Measurements from ENCODE around the gene TMEM260.

TMEM260 gene

DNA sequence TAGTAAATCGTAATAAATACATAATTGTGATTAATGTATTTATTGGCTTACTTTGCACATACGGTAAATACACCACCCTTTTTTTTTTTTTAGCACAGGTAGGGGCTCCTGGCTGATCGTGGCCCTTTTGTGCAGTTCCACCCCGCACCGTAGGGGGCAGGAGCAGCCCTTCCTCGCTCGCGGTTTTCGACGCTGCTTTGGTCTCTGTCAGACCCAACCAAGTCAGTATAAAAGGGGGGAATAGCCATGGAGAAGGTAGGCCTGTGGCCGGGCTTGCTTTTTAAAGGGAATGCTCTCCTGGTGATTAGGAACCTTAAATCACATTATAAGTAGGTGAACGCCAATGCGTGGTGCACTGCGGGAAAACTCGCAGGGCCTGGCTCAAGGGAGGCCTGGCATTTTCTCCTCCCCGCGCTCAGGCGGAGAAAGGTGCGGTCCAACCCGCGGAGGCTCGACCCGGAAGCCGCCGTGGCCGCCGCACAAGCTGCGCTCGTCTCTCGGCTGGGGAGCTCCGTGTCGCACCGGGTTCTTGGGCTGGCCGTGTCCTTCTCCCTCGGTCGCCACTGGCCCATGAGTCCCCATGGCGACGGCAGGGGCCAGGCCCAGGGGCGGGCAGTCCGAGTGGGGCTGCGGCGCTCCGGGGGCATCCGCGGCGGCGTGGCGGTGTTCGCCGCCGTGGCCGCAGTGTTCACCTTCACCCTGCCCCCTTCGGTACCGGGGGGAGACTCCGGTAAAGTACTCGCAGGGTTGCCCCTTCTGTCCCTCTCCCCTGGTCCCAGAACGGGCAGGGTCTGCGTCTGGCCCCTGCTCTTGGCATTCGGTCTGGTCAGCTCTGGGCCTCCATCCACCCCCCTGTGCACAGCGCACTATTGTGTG lies at the start of gene TMEM260:
Gene TMEM260 (plus strand): TSS at position 454 of the 876 bp plus-strand sequence. CDS start 117 bp downstream, at position 571.
- Histone ChIP-seq H3K4me1 (ENCODE audit: control insufficient read depth, insufficient read depth, low read length) (peaks cover 7% of the 10 kb centered on the region; the same call in 1 of the 2 replicates), H3K27ac (ENCODE audit: low read depth, low read length) (peak within 1 kb of the TSS; percentile 87), H3K36me3 (ENCODE audit: control insufficient read depth, insufficient read depth, low read length) (no peaks in the 10 kb centered on the region), H3K9ac (ENCODE audit: low read depth, low read length) (peak within 1 kb of the TSS; percentile 99), H3K9me3 (ENCODE audit: control insufficient read depth, insufficient read depth, low read length) (no peaks in the 10 kb centered on the region), H3K27me3 (ENCODE audit: control insufficient read depth, insufficient read depth, low read length) (no peaks in the 10 kb centered on the region), H3K4me3 (ENCODE audit: low read depth, low read length) (peak within 1 kb of the TSS; percentile 86)

DNA sequence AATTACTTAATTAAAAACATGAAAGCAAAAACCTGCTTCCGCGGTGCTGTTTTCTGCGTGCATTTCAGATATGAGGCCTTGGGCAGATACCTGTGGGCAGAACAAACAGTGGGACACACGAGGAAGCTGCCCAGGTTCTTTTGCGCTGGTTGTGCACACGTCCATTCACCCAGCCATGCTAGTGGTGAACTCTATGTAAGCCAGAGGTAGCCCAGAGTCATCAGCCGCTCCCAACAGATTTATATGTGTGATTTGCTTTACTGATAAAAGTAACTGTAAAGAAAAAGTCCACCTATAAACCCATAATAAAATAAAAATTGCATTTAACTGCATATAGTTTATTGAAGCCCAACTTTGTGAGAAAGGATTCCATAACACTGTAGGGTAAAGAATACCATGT lies 47.1 kb upstream of the TMEM260 start:
- H3K4me1 ChIP-seq (ENCODE audit: control insufficient read depth, insufficient read depth, low read length) = peaks cover 9% of the 10 kb centered on the region
- no peak overlapping the region for H3K9ac ChIP-seq (ENCODE audit: low read depth, low read length)
- no peaks in the 10 kb centered on the region for H3K36me3 ChIP-seq (ENCODE audit: control insufficient read depth, insufficient read depth, low read length)
- no peak overlapping the region for H3K4me3 ChIP-seq (ENCODE audit: low read depth, low read length)
- no peak overlapping the region for H3K27ac ChIP-seq (ENCODE audit: low read depth, low read length)
- peaks cover 6% of the 10 kb centered on the region; the same call in 1 of the 2 replicates for H3K27me3 ChIP-seq (ENCODE audit: control insufficient read depth, insufficient read depth, low read length)
- no peaks in the 10 kb centered on the region for H3K9me3 ChIP-seq (ENCODE audit: control insufficient read depth, insufficient read depth, low read length)

DNA sequence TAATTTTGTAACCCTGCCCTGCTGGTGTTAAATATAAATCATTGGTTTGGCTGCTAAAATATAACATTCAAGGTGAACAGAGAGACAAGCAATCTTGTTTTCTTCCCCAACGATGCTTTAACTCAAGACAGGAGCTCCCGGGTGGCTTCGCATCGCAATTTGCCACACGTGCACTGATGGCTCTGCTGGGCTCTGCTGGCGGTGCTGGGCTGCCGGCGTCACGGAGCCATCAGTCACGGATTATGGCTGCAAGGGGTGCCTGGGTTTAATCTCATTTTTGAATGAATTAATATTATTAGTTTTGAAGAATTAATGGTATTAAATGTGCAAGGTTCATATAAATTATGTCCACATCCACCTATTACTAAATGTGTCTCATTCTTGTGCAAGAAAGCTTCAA lies 44.9 kb upstream of the TMEM260 start:
- H3K27me3 ChIP-seq (ENCODE audit: control insufficient read depth, insufficient read depth, low read length) = no peaks in the 10 kb centered on the region
- H3K4me3 ChIP-seq (ENCODE audit: low read depth, low read length) = no peak overlapping the region
- H3K4me1 ChIP-seq (ENCODE audit: control insufficient read depth, insufficient read depth, low read length) = no peaks in the 10 kb centered on the region

DNA sequence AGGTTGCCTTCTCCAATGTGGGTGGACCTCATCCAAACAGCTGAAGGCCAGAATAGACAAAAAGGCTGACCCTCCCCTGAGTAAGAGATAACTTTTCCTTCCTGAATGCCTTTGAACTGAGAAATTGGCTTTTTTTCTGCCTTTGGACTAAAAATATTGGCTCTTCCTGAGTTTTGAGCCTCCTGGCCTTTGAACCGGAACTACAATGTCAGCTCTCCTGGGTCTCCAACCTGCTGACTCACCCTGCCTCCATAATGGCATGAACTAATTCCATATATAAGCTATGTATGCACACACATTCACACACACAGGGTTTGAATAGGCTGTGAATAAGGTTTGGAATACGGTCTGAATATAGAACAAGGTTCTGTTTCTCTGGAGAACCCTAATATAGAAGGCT lies 39.7 kb upstream of the TMEM260 start:
- Histone ChIP-seq H3K9ac (ENCODE audit: low read depth, low read length) (no peak overlapping the region), H3K27ac (ENCODE audit: low read depth, low read length) (no peak overlapping the region), H3K36me3 (ENCODE audit: control insufficient read depth, insufficient read depth, low read length) (no peaks in the 10 kb centered on the region), H3K9me3 (ENCODE audit: control insufficient read depth, insufficient read depth, low read length) (no peaks in the 10 kb centered on the region), H3K4me3 (ENCODE audit: low read depth, low read length) (no peak overlapping the region), H3K27me3 (ENCODE audit: control insufficient read depth, insufficient read depth, low read length) (no peaks in the 10 kb centered on the region), H3K4me1 (ENCODE audit: control insufficient read depth, insufficient read depth, low read length) (no peaks in the 10 kb centered on the region)

More for the DNA sequence above, 44.9 kb upstream of the TMEM260 start:
- Histone ChIP-seq H3K9me3 (ENCODE audit: control insufficient read depth, insufficient read depth, low read length) (no peaks in the 10 kb centered on the region), H3K36me3 (ENCODE audit: control insufficient read depth, insufficient read depth, low read length) (no peaks in the 10 kb centered on the region), H3K27ac (ENCODE audit: low read depth, low read length) (no peak overlapping the region), H3K9ac (ENCODE audit: low read depth, low read length) (no peak overlapping the region)

DNA sequence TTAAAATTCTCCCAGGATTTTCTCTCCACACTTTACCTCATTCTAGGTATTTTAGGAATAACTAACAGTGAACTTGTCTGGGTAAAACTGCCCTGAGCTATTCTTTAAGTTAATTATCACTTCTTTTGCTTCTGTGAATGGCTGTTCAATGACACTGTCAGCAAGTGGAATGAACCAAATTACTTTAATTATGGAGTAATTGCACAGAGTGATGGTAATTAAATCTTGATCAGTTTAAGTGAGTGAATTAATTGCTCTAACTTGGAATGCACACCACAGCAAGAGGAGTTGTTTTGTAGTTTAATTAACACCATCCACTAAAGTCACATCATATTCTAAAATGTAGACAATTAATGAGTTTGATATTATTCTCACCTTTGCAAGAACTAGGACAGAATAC lies 36.2 kb upstream of the TMEM260 start:
- no peaks in the 10 kb centered on the region for H3K27me3 ChIP-seq (ENCODE audit: control insufficient read depth, insufficient read depth, low read length)
- no peaks in the 10 kb centered on the region for H3K36me3 ChIP-seq (ENCODE audit: control insufficient read depth, insufficient read depth, low read length)
- no peak overlapping the region for H3K27ac ChIP-seq (ENCODE audit: low read depth, low read length)
- H3K4me3 ChIP-seq (ENCODE audit: low read depth, low read length) = no peak overlapping the region
- H3K4me1 ChIP-seq (ENCODE audit: control insufficient read depth, insufficient read depth, low read length) = no peaks in the 10 kb centered on the region
- H3K9me3 ChIP-seq (ENCODE audit: control insufficient read depth, insufficient read depth, low read length) = no peaks in the 10 kb centered on the region
- no peak overlapping the region for H3K9ac ChIP-seq (ENCODE audit: low read depth, low read length)

DNA sequence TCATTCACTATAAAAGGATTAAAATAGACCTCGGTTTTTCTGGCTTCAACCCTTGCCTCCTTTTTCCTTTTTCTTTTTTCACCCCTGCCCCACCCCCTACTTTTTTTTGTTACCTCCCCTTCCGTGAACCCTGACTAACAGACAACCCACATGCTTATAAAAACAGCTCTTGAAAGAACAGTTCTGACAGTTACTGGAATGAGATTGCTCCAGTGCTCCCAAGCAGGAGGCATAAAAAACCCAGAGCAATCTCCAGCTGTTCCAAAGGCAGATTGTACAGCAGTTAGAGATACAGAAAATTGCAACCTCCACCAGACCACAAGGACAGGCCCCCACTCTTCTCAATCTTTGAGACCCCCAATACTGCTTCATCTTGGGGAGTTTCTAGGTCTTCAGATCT lies 29.9 kb upstream of the TMEM260 start:
- Histone ChIP-seq H3K4me3 (ENCODE audit: low read depth, low read length) (no peak overlapping the region), H3K27me3 (ENCODE audit: control insufficient read depth, insufficient read depth, low read length) (no peaks in the 10 kb centered on the region), H3K36me3 (ENCODE audit: control insufficient read depth, insufficient read depth, low read length) (no peaks in the 10 kb centered on the region), H3K27ac (ENCODE audit: low read depth, low read length) (no peak overlapping the region), H3K4me1 (ENCODE audit: control insufficient read depth, insufficient read depth, low read length) (no peaks in the 10 kb centered on the region), H3K9me3 (ENCODE audit: control insufficient read depth, insufficient read depth, low read length) (no peaks in the 10 kb centered on the region), H3K9ac (ENCODE audit: low read depth, low read length) (no peak overlapping the region)

DNA sequence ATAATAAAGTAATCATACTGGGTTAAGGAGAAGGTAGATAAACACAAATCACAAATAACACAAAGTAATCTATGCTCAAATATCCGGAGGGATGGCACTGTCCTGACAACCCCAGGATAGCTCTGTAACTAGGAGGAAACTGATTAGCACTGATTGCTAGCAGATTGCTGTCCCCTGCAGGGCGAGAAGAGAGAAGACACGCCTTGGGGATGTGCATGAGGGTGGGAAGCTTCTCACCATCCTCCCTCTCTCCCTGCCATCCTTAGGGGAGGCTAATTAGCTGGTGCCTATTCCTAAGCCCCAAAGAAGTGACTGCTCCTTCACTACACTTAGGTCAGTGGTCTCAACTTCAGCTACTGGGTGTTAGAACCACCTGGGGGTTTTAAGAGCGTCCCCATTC lies 27.0 kb upstream of the TMEM260 start:
- no peak overlapping the region for H3K4me3 ChIP-seq (ENCODE audit: low read depth, low read length)
- H3K4me1 ChIP-seq (ENCODE audit: control insufficient read depth, insufficient read depth, low read length) = peaks cover 4% of the 10 kb centered on the region; the same call in 1 of the 2 replicates
- no peak overlapping the region for H3K9ac ChIP-seq (ENCODE audit: low read depth, low read length)
- no peaks in the 10 kb centered on the region for H3K27me3 ChIP-seq (ENCODE audit: control insufficient read depth, insufficient read depth, low read length)
- H3K36me3 ChIP-seq (ENCODE audit: control insufficient read depth, insufficient read depth, low read length) = no peaks in the 10 kb centered on the region
- no peaks in the 10 kb centered on the region for H3K9me3 ChIP-seq (ENCODE audit: control insufficient read depth, insufficient read depth, low read length)
- H3K27ac ChIP-seq (ENCODE audit: low read depth, low read length) = no peak overlapping the region

DNA sequence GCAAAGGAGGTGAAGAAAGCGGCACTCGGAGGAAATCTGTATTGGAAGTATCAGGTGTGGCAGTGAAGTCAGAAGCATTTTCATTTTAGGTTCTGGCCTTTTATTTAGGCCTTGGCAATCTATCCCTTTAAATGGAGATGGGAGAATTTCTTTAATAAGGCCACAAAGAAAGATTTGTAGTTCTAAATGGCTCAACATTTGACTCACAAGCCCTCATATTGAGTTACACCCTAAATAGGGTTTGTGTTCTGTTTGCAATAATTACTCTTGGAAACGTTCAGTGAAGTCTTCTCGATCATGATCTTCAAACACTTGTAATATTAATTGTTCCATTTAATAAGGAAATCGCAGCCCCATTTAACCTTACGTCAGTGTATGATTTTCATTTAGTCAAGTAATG lies 25.3 kb upstream of the TMEM260 start:
- Histone ChIP-seq H3K36me3 (ENCODE audit: control insufficient read depth, insufficient read depth, low read length) (no peaks in the 10 kb centered on the region), H3K27ac (ENCODE audit: low read depth, low read length) (no peak overlapping the region), H3K9me3 (ENCODE audit: control insufficient read depth, insufficient read depth, low read length) (no peaks in the 10 kb centered on the region), H3K9ac (ENCODE audit: low read depth, low read length) (no peak overlapping the region), H3K27me3 (ENCODE audit: control insufficient read depth, insufficient read depth, low read length) (no peaks in the 10 kb centered on the region), H3K4me3 (ENCODE audit: low read depth, low read length) (no peak overlapping the region), H3K4me1 (ENCODE audit: control insufficient read depth, insufficient read depth, low read length) (peaks cover 4% of the 10 kb centered on the region; the same call in 1 of the 2 replicates)

DNA sequence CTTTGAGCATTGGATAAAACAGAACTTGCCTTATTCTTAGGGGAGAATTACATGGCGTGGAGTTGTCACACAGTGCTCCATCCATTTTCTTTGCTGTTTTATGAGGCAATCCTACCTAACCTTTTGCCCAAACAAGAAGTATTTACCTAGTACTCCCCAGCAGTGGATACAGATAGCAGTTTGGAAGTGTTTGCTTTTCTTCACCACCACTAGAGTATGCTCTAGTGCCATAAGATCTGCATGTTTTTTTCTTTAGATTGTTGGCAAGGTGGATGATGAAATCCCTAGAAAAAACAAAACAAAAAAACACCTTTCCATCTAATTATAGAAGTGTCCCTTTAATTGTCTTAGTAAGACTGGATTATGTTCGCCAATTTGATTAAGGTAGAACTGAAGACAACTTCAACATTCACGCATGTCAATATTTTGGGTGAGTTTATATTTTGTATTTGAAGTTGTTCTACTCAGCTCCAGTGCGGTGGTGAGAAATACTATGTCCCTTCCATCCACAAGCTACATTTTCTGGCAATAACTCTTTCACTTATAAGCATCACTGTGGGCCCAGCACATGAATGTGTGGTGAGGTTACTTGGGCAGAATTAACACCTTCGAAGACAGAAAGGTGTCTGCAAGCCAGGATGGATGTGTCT lies 23.6 kb upstream of the TMEM260 start:
- Histone ChIP-seq H3K27ac (ENCODE audit: low read depth, low read length) (no peak overlapping the region), H3K4me1 (ENCODE audit: control insufficient read depth, insufficient read depth, low read length) (peaks cover 4% of the 10 kb centered on the region; the same call in 1 of the 2 replicates), H3K9ac (ENCODE audit: low read depth, low read length) (no peak overlapping the region), H3K36me3 (ENCODE audit: control insufficient read depth, insufficient read depth, low read length) (no peaks in the 10 kb centered on the region), H3K27me3 (ENCODE audit: control insufficient read depth, insufficient read depth, low read length) (no peaks in the 10 kb centered on the region), H3K9me3 (ENCODE audit: control insufficient read depth, insufficient read depth, low read length) (no peaks in the 10 kb centered on the region), H3K4me3 (ENCODE audit: low read depth, low read length) (no peak overlapping the region)

DNA sequence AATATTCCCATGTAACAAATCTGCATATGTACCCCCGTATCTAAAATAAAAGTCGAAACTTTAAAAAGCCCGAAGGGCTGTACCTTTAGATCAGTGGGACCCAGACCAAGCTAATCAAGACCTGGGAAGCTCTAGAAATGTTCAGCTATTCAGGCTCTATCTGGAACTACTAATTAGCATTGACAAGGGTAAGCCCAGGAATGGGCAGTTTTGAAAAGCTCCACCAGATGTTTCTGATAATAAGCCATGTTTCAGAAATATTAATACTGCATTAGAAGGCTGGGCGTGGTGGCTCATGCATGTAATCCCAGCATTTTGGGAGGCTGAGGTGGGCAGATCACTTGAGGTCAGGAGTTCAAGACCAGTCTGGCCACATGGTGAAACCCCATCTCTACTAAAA lies 20.4 kb upstream of the TMEM260 start:
- no peaks in the 10 kb centered on the region for H3K27me3 ChIP-seq (ENCODE audit: control insufficient read depth, insufficient read depth, low read length)
- H3K4me1 ChIP-seq (ENCODE audit: control insufficient read depth, insufficient read depth, low read length) = peaks cover 4% of the 10 kb centered on the region; the same call in 1 of the 2 replicates
- no peak overlapping the region for H3K27ac ChIP-seq (ENCODE audit: low read depth, low read length)
- H3K36me3 ChIP-seq (ENCODE audit: control insufficient read depth, insufficient read depth, low read length) = no peaks in the 10 kb centered on the region
- no peak overlapping the region for H3K4me3 ChIP-seq (ENCODE audit: low read depth, low read length)
- H3K9me3 ChIP-seq (ENCODE audit: control insufficient read depth, insufficient read depth, low read length) = no peaks in the 10 kb centered on the region
- H3K9ac ChIP-seq (ENCODE audit: low read depth, low read length) = no peak overlapping the region

DNA sequence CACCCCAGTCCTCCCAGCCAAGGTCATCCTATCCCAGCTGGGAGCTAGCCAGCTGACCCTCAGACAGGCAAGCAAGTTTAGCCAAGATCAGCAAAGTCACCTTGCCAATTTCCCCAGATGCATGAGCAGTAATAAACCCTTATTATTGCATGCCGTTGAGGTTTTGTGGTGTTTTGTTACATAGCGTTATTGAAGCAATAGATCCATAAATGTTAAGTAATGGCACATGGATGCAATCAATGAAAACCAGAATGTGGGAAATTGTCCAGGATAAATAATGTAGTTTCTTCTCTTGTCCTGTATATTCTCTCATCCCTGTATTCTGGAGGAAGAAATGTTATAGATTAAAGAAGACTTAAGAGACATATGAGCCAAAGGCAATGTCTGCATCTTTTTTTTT lies 18.0 kb upstream of the TMEM260 start:
- H3K27ac ChIP-seq (ENCODE audit: low read depth, low read length) = no peak overlapping the region
- no peak overlapping the region for H3K4me3 ChIP-seq (ENCODE audit: low read depth, low read length)
- H3K27me3 ChIP-seq (ENCODE audit: control insufficient read depth, insufficient read depth, low read length) = no peaks in the 10 kb centered on the region
- H3K9me3 ChIP-seq (ENCODE audit: control insufficient read depth, insufficient read depth, low read length) = no peaks in the 10 kb centered on the region
- no peak overlapping the region for H3K9ac ChIP-seq (ENCODE audit: low read depth, low read length)
- H3K4me1 ChIP-seq (ENCODE audit: control insufficient read depth, insufficient read depth, low read length) = no peaks in the 10 kb centered on the region
- H3K36me3 ChIP-seq (ENCODE audit: control insufficient read depth, insufficient read depth, low read length) = no peaks in the 10 kb centered on the region
